Psoas muscle (tissue), 8 donors: Measurements from ENCODE around the gene TELO2. TPM values are rescaled to one million over a fixed set of nuclear protein-coding genes. Genes with fewer than 3 reads are reported as not detected.
A peak's percentile ranks its signal among the peaks of the same experiment; 100 is the strongest.

Source experiments
- ATAC-seq, 4 donors: fragments of 200-7000 bp; cut with Tn5 transposase; one replicate each; pipeline ENCODE4 v1.9.1; 2020; ENCODE audit warnings: moderate library complexity in 3 of 4, mild to moderate bottlenecking in 2 of 4
- DNase-seq, 2 donors: peaks; one replicate each; pipeline ENCODE4 v3.0.0-alpha.2; 2020
- H3K27ac ChIP-seq: fragments of 200-600 bp; one replicate; pipeline ENCODE4 v1.8.0; 2022
- H3K27me3 ChIP-seq, 3 donors: fragments of 200-600 bp in 1 of 3; one replicate each; pipeline versions ENCODE4 v1.6.1 to v1.8.0; 2013 to 2022; ENCODE audit warnings: low read length in 2 of 3, mild to moderate bottlenecking in 2 of 3, moderate library complexity in 1 of 3; ENCODE audit not compliant: insufficient read depth in 3 of 3
- H3K36me3 ChIP-seq, 2 donors: fragments of 200-600 bp in 1 of 2; one replicate each; pipeline versions ENCODE4 v1.6.1 to v1.8.0; 2013 to 2022; ENCODE audit warnings: low read depth in 1 of 2, mild to moderate bottlenecking in 1 of 2, moderate library complexity in 1 of 2; ENCODE audit not compliant: insufficient read depth in 1 of 2
- H3K4me1 ChIP-seq: fragments of 200-600 bp; one replicate; pipeline ENCODE4 v1.8.0; 2022
- H3K4me3 ChIP-seq: fragments of 200-600 bp; one replicate; pipeline ENCODE4 v1.8.0; 2022; ENCODE audit warnings: mild to moderate bottlenecking
- H3K9me3 ChIP-seq: fragments of 200-600 bp; one replicate; pipeline ENCODE4 v1.8.0; 2022
- WGBS, 3 donors: extraction: QIAGEN DNeasy Blood & Tissue Kit; methylation state at CpG; one replicate each; pipeline versions ENCODE4 v1.1.6 to v1.1.7; 2013; 5-methylcytosine and 5-hydroxymethylcytosine counted together
- intact Hi-C, 2 donors: fragments of 100-400 bp; cut with DNase I; formaldehyde crosslinking; loops; one replicate each; pipeline versions ENCODE4 v1.11.0 to v1.14.2; 2022
- polyA plus RNA-seq, 3 donors: library from polyadenylated mRNA; stranded (reverse); fragments of 200-250 nt; gene quantifications; one replicate each; pipeline ENCODE4 v1.2.3, GENCODE V29; 2013
- total RNA-seq, 4 donors: library from RNA; stranded (reverse); fragmentation: NEBNext Ultra II Directional in 2 of 4; extraction: Animal tissue kit (Norgen Biotek cat#: 25700) in 2 of 4; gene quantifications; one replicate each; pipeline versions ENCODE4 v1.2.1 to v1.2.4, GENCODE V29; 2021 to 2023
- TF ChIP-seq, protein P1 (sequence below): fragments of 200-600 bp; IDR thresholded peaks from one replicate; pipeline ENCODE4 v1.8.0; 2022; ENCODE audit warnings: antibody characterized with exemption
- donor health status: healthy with polysubstance abuse.
- donor health status: DM: no; HTN: no; CAD: no; lungs with moderate emphysema.
- donor health status: Bipolar disorder and iron deficiency.
- donor health status: healthy.
- donor health status: DM: yes; HTN: yes; CAD: no.
- donor health status: DM: no; HTN: no; CAD: no.
- donor health status: DM: no; HTN: no; CAD: no.
- donor health status: DM: yes; HTN: yes; CAD: no.

TELO2 gene
- total and polyA plus RNA-seq, 7 donors: 11.6 to 23.8 (median 17.4) TPM

DNA sequence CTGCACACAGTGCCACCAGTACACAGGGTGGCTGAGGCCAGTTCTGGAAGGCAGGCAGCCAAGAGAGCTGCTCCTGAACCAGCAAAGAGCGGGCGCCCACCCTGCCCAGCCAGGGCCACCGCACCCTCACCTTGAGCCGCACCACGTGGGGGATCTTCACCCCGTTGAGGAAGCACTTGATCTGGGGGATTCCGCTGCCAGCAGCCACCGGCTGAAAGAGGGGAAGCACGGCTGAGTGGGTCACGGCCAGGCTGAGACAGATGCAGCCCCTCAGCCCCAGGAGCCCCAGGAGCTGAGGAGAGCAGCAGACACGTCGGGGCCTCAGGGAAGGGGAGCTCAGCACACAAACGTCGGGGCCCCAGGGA lies 34.2 kb upstream of the TELO2 start:
- no peak overlapping the region for H3K4me3 ChIP-seq
- H3K36me3 ChIP-seq: peaks cover 5 to 72% of the 10 kb centered on the region in 2 donors
- H3K9me3 ChIP-seq: no peaks in the 10 kb centered on the region
- TF ChIP-seq, protein P1, sequence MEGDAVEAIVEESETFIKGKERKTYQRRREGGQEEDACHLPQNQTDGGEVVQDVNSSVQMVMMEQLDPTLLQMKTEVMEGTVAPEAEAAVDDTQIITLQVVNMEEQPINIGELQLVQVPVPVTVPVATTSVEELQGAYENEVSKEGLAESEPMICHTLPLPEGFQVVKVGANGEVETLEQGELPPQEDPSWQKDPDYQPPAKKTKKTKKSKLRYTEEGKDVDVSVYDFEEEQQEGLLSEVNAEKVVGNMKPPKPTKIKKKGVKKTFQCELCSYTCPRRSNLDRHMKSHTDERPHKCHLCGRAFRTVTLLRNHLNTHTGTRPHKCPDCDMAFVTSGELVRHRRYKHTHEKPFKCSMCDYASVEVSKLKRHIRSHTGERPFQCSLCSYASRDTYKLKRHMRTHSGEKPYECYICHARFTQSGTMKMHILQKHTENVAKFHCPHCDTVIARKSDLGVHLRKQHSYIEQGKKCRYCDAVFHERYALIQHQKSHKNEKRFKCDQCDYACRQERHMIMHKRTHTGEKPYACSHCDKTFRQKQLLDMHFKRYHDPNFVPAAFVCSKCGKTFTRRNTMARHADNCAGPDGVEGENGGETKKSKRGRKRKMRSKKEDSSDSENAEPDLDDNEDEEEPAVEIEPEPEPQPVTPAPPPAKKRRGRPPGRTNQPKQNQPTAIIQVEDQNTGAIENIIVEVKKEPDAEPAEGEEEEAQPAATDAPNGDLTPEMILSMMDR: no peak
- DNase-seq (no peak), ATAC-seq (no peak)
- no peaks in the 10 kb centered on the region for H3K4me1 ChIP-seq
- H3K27me3 ChIP-seq: no peaks in the 10 kb centered on the region
- intact Hi-C loops: no loop called here
- 79 to 84% (median 81%) methylated on average over 14 of the region's 14 CpGs for WGBS, 3 donors
- no peak overlapping the region for H3K27ac ChIP-seq

- intact Hi-C loops: no loop called here
- Histone ChIP-seq H3K4me3 (no peak overlapping the region), H3K9me3 (no peaks in the 10 kb centered on the region), H3K36me3 (peaks cover 5 to 71% of the 10 kb centered on the region in 2 donors), H3K27me3 (no peaks in the 10 kb centered on the region), H3K4me1 (no peaks in the 10 kb centered on the region), H3K27ac (no peak overlapping the region)
- WGBS, 3 donors: 80 to 89% (median 84%) methylated on average over 9 to 10 of the region's 10 CpGs
- DNase-seq (peak in 1 of 2 donors; percentile 35), ATAC-seq (no peak)
- TF ChIP-seq, protein P1: no peak
These were observed 33.2 kb upstream of the TELO2 start for GRCh38 chr16:1459967-1460366.

GRCh38 chr16:1460602-1461138 lies 32.5 kb upstream of the TELO2 start:
- Histone ChIP-seq H3K36me3 (peaks cover 5 to 64% of the 10 kb centered on the region in 2 donors), H3K4me3 (no peak overlapping the region), H3K4me1 (no peaks in the 10 kb centered on the region), H3K27me3 (no peaks in the 10 kb centered on the region), H3K9me3 (no peaks in the 10 kb centered on the region), H3K27ac (no peak overlapping the region)
- intact Hi-C loops: no loop called here
- TF ChIP-seq, protein P1: no peak
- ATAC-seq (no peak), DNase-seq (peak in 1 of 2 donors; percentile 11)
- 86 to 90% (median 89%) methylated on average over 30 of the region's 30 CpGs for WGBS, 3 donors

GRCh38 chr16:1461146-1461545 lies 32.0 kb upstream of the TELO2 start:
- Histone ChIP-seq H3K27me3 (no peaks in the 10 kb centered on the region), H3K4me1 (no peaks in the 10 kb centered on the region), H3K9me3 (no peaks in the 10 kb centered on the region), H3K4me3 (no peak overlapping the region), H3K36me3 (peaks cover 5 to 59% of the 10 kb centered on the region in 2 donors), H3K27ac (no peak overlapping the region)
- no peak for ATAC-seq
- no peak for DNase-seq
- intact Hi-C loops: no loop called here
- WGBS, 3 donors: 83 to 89% (median 85%) methylated on average over 24 of the region's 24 CpGs
- TF ChIP-seq, protein P1: no peak
